Amniotic stem cell (primary cell): ENCODE measurements around the gene ANKFN1.

Experiments used
- DNase-seq: peaks from one replicate; lab custom pipeline; 2025; lab: John Stamatoyannopoulos, UW

The ANKFN1 gene

DNA sequence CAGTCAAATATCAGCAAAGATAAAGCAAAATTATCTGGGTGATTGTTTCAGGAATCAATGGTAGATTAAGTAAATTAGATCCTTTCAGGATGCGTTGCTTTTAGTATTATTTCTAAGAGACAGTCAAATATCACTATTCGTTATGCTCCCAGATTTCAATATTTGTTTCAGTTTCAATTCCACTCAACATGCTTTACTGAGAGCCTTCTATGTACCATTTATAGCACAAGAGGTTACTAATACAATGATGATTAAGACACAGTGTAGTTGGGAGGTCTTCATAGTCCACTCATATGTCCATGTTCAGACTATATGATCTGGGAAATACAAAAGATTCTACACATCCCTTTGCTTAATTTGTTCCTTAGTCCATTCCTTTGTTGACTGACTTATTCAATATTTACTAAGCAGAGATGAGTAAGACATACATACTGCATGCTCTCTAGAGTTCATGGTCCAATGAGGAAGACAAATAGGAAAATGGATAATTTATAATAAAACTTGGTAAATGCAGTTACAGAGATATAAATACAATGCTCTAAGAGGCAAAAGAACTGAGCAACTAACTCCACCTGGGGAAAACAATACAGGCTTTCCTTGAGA lies 352.0 kb downstream of the ANKFN1 start:
- DNase-seq, result no peak

- no peak for DNase-seq
These were observed 353.1 kb downstream of the ANKFN1 start for GRCh38 chr17:56506349-56506748.

- DNase-seq, result no peak
These were observed 357.5 kb downstream of the ANKFN1 start for GRCh38 chr17:56510554-56511342.

- no peak for DNase-seq
These were observed 361.0 kb downstream of the ANKFN1 start for GRCh38 chr17:56514264-56514663.

- DNase-seq, result no peak
These were observed 361.6 kb downstream of the ANKFN1 start for GRCh38 chr17:56514899-56515298.

DNA sequence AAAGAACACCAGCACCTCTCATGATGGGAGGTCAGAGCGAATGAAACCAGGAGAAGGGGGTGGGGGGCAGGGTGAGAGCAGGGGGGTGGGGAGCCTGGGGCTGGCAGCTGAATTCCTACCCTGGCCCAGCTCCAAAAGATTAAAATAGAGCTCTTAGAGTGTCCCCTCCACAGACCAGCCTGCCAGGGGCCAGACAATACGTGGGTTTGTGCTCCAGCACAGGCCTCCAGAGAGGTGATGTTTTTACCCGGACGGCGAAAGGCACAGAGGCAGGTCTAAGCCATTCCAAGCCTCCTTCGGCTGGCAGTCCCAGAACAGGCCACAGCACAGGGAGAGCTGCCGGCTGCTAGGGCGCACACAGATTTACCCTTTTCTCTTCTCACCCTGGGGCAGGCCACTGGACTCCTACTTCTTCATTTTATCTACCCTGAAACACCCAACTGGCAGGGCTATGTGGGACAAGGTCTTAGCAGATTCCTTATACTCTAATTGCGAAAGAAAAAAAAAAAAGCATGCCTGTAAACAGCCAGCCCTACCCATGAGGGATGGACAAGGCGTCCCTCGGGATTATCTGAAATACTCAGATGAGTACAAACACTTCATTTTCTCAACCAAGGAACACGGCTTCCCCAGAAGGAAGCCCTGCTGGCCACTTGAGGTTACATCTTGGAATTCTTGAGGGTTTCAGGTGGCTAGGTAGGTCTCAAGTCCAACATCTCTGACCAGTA lies 368.3 kb downstream of the ANKFN1 start:
- no peak for DNase-seq

- no peak for DNase-seq
These were observed 369.8 kb downstream of the ANKFN1 start for GRCh38 chr17:56523042-56523441.

DNA sequence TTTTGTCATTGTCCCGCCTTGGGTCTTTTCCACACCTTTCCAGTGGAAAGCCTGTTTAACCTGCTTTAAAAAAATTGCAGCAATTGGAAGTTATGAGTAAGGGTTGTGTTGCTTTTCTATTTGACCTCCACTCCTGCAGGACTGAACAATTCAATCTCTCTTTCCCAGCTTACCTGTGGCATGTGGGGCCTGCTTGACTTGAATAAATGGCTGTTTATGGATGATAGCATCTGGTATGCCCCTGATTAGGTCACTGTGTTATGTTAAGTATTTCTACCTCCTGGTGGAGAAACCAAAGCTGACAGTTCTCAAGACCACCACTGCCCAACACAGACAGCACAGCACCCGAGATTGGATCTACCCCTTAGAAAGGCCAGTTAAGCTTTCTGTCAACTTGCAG lies 375.4 kb downstream of the ANKFN1 start:
- no peak for DNase-seq

- DNase-seq, result no peak
These were observed 379.7 kb downstream of the ANKFN1 start for GRCh38 chr17:56532926-56533325.

GRCh38 chr17:56536766-56537165 lies 383.5 kb downstream of the ANKFN1 start:
- DNase-seq, result no peak

DNA sequence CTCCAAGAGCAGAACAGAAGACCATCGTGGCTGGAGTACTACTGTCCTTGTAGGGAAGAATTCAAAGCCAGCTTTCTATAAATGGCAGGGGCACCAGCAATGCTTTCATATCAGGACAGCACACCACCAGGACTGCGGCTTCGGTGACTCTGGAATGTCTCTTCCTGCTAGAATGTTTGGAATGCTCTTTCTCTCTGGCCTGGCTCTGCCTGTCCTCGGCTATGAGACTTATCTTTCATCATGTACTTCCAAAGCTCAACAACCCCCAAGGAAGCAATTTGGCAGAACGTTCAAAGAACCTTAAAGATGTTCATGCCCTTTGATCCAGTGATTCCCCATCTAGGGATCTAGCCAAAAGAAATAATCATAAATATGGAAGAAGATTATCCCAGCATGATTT lies 387.6 kb downstream of the ANKFN1 start:
- DNase-seq, result no peak

DNA sequence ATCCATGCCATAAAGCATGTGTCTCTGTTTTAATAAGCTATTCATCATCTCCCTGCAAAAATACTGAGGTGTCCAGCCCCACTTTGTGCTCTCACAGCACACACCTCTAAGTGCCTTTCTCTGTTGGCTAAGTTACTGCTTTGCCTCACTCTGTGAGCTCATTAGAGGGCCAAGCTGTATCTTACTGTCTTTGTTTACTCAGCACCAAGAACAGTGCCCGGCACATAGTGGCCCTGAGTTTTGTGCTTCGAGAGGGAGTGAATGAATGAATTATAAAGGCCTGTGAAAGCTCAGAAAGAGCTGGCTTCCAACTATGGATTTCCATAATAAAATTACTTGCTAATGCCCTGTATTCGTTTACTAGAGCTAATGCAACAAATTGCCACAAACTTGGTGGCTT lies 390.0 kb downstream of the ANKFN1 start:
- DNase-seq, result no peak

- no peak for DNase-seq
These were observed 391.8 kb downstream of the ANKFN1 start for GRCh38 chr17:56545106-56545505.

- DNase-seq, result no peak
These were observed 392.7 kb downstream of the ANKFN1 start for GRCh38 chr17:56545930-56546329.

GRCh38 chr17:56548661-56549060 lies 395.4 kb downstream of the ANKFN1 start:
- DNase-seq, result no peak

- DNase-seq, result no peak
These were observed 396.2 kb downstream of the ANKFN1 start for GRCh38 chr17:56549501-56549900.

GRCh38 chr17:56557682-56558081 lies 404.4 kb downstream of the ANKFN1 start:
- no peak for DNase-seq

- no peak for DNase-seq
These were observed 404.8 kb downstream of the ANKFN1 start for GRCh38 chr17:56558088-56558487.
